ENCODE measurements around the gene GLS2.

Gene GLS2

DNA sequence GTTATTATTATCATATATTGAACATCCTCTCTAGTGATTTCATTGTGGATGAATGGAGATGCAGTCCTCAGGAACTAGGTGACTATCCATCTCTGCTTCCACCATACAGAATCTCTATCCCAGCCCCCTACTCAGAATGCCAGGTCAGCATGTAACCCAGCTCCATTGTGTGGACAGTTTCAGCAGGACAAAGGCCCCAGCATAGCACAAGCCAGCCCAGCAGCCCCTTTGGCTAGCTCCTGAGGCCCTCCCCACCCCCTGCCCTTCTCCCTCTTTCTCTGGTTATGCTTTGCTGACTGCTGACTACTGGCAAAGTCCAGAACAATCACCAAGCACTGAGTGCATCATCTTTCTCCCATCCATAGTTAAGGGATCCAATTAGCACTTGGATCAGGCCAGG, 25.4 kb downstream of the GLS2 start:
- H3K4me1 ChIP-seq (ENCODE audit: control insufficient read depth, insufficient read depth, low read length) = no peaks in the 10 kb centered on the region
- H3K9me3 ChIP-seq (ENCODE audit: control insufficient read depth, insufficient read depth, low read depth, low read length) = no peaks in the 10 kb centered on the region
- no peak for TF ChIP-seq ZNF184 (tag by site-specific recombination; IDR thresholded peaks at IDR 0.05)
- peak; percentile 47; the same call in 1 of the 2 replicates for TF ChIP-seq ZNF600 (tag by site-specific recombination; IDR thresholded peaks at IDR 0.05)
- TF ChIP-seq ZNF37A (tag by site-specific recombination; IDR thresholded peaks at IDR 0.05) = no peak
- TF ChIP-seq ZNF433 (tag by site-specific recombination; IDR thresholded peaks at IDR 0.05; ENCODE audit: low read depth) = no peak
- CTCF ChIA-PET = interaction anchor here (0.7 to 2.1 kb wide), 5 partner anchors 8 to 142 kb away, joined by 3 to 22 read pairs (median 6); partner anchors contain the start of genes MIP and TIMELESS
- no peak overlapping the region for H3K27ac ChIP-seq (ENCODE audit: extremely low read depth, low read depth, low read length)
- POLR2A ChIA-PET = interaction anchor here (0.6 kb wide), 1 partner anchor 102 kb away, joined by 3 read pairs; the partner anchor contains the start of gene STAT2
- no peaks in the 10 kb centered on the region; a peak in 1 of 3 replicates for H3K36me3 ChIP-seq (ENCODE audit: control insufficient read depth in 2 of 2, insufficient read depth in 1 of 2, low read length in 2 of 2)
- H3K4me3 ChIP-seq (ENCODE audit: low read depth, low read length) = no peak overlapping the region

DNA sequence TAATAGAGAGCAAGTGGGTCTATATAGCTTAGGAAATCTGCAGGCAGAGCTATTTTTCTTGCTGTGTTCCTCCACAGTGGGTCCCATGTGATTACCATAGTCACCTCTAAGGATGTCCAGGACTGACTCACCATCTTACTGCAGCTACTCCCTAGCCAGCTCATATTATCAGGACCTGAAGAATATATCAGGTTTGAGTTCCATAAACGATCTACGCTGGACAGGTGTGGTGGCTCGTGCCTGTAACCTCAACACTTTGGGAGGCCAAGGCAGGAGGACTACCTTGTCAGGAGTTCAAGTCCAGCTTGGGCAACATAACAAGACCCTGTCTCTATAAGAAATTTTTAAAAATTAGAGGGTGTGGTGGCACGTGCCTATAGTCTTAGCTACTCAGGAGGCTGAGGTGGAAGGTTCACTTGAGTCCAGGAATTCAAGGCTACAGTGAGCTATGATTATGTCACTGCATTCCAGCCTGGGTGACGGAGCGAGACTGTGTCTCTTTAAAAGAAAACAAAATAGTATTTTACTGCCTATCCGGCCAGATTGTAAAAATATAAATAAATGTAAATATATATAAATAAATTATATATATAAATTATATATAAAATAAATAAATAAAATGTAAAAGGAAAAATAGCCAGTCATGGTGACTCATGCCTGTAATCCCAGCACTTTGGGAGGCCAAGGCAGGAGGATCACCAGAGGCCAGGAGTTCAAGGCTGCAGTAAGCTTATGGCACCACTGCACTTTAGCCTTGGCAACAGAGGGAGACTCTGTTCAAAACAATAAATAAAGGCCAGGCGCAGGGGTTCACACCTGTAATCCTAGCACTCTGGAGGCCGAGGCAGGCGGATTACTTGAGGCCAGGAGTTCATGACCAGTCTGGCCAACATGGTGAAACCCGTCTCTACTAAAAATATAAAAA, 26.5 kb downstream of the GLS2 start:
- Histone ChIP-seq H3K36me3 (ENCODE audit: control insufficient read depth in 2 of 2, insufficient read depth in 1 of 2, low read length in 2 of 2) (no peaks in the 10 kb centered on the region; a peak in 1 of 3 replicates), H3K4me3 (ENCODE audit: low read depth, low read length) (no peak overlapping the region), H3K4me1 (ENCODE audit: control insufficient read depth, insufficient read depth, low read length) (no peaks in the 10 kb centered on the region), H3K27ac (ENCODE audit: extremely low read depth, low read depth, low read length) (no peak overlapping the region), H3K9me3 (ENCODE audit: control insufficient read depth, insufficient read depth, low read depth, low read length) (no peaks in the 10 kb centered on the region)
- ChIA-PET POLR2A (interaction anchor here (0.7 to 1.5 kb wide), 5 partner anchors 12 to 264 kb away, joined by 4 to 10 read pairs (median 6); partner anchors contain the start of genes CNPY2, STAT2 and TIMELESS), CTCF (interaction anchor here (0.6 to 2.1 kb wide), 8 partner anchors 9 to 272 kb away, joined by 3 to 11 read pairs (median 4); partner anchors contain the start of genes SMARCC2 and TIMELESS)
- TF ChIP-seq ZNF394 (tag by site-specific recombination; IDR thresholded peaks at IDR 0.05; ENCODE audit: borderline replicate concordance) (peak; percentile 63; the same call in 1 of the 2 replicates), RBAK (tag by site-specific recombination; IDR thresholded peaks at IDR 0.05) (no peak)

DNA sequence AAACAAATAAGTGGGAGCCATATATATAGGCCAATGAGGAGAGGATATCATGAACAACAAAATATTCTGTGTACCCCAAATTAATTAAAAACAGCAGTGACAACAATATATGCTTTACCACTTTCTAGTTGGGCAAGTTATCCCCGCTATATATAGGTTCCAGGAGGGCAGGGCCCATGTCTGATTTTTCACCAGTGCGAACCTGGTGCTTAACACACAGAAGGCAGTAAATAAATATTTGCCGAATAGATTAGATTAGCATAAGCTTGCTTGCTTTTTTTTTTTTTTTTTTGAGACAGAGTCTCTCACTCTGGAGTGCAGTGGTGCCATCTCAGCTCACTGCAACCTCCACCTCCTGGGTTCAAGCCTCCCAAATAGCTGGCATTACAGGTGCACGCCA, 30.1 kb downstream of the GLS2 start:
- ChIA-PET POLR2A (interaction anchor here (0.9 to 1.2 kb wide), 2 partner anchors 9 to 142 kb away, joined by 3 read pairs; partner anchors contain the start of genes CNPY2 and TIMELESS), CTCF (no interaction called here)
- no peak overlapping the region for H3K4me3 ChIP-seq (ENCODE audit: low read depth, low read length)
- H3K9me3 ChIP-seq (ENCODE audit: control insufficient read depth, insufficient read depth, low read depth, low read length) = no peaks in the 10 kb centered on the region
- H3K4me1 ChIP-seq (ENCODE audit: control insufficient read depth, insufficient read depth, low read length) = no peaks in the 10 kb centered on the region
- H3K27ac ChIP-seq (ENCODE audit: extremely low read depth, low read depth, low read length) = no peak overlapping the region
- H3K36me3 ChIP-seq (ENCODE audit: control insufficient read depth in 2 of 2, insufficient read depth in 1 of 2, low read length in 2 of 2) = no peaks in the 10 kb centered on the region; a peak in 1 of 3 replicates
- no peak for TF ChIP-seq ZNF558 (tag by site-specific recombination; IDR thresholded peaks at IDR 0.05)
- no peak for TF ChIP-seq SCRT2 (tag by site-specific recombination; IDR thresholded peaks at IDR 0.05)
- no peak for TF ChIP-seq ZNF555 (tag by site-specific recombination; conservative IDR thresholded peaks at IDR 0.05)
- TF ChIP-seq ZNF837 (tag by site-specific recombination; IDR thresholded peaks at IDR 0.05) = no peak
- TF ChIP-seq ZNF391 (tag by site-specific recombination; IDR thresholded peaks at IDR 0.05; ENCODE audit: borderline replicate concordance, low read depth) = no peak
- no peak for TF ChIP-seq ZNF423 (tag by site-specific recombination; IDR thresholded peaks at IDR 0.05)
- no peak for TF ChIP-seq BCL11B (tag by site-specific recombination; IDR thresholded peaks at IDR 0.05; ENCODE audit: low read depth)
- TF ChIP-seq REPIN1 (tag by site-specific recombination; IDR thresholded peaks at IDR 0.05; ENCODE audit: low read depth) = no peak

DNA sequence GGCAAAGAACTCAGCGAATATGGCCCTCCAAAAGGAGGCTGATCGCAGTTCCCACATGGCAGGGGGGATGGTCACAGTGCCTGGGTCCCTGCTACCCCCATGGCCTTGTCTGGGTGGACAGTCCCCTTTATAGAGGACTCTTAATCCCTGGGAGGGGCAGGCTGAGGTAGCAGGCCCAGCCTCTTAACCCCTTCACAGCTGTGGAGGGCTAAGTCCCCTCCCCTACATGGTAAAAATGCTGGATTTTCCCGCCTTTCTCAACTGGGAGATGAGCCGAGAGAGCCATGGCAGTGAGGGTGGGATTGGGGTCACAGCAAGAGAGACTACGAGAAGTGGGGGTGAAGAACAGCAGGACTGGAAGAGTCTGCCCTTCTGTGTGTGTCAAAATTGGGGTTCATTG, 33.4 kb downstream of the GLS2 start, which contains the start of gene MIP:
TSS of gene MIP (minus strand) at position 101 of the 400 bp plus-strand sequence. CDS start at position 57, 44 bp downstream.
- POLR2A ChIA-PET = no interaction called here
- H3K4me3 ChIP-seq (ENCODE audit: low read depth, low read length) = no peak within 1 kb of the TSS
- no peaks in the 10 kb centered on the region for H3K36me3 ChIP-seq (ENCODE audit: control insufficient read depth in 2 of 2, insufficient read depth in 1 of 2, low read length in 2 of 2)
- H3K4me1 ChIP-seq (ENCODE audit: control insufficient read depth, insufficient read depth, low read length) = peaks cover 3% of the 10 kb centered on the region
- TF ChIP-seq, protein P1, sequence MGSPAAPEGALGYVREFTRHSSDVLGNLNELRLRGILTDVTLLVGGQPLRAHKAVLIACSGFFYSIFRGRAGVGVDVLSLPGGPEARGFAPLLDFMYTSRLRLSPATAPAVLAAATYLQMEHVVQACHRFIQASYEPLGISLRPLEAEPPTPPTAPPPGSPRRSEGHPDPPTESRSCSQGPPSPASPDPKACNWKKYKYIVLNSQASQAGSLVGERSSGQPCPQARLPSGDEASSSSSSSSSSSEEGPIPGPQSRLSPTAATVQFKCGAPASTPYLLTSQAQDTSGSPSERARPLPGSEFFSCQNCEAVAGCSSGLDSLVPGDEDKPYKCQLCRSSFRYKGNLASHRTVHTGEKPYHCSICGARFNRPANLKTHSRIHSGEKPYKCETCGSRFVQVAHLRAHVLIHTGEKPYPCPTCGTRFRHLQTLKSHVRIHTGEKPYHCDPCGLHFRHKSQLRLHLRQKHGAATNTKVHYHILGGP (tag by site-specific recombination; IDR thresholded peaks at IDR 0.05) = no peak
- TF ChIP-seq ZNF510 (tag by site-specific recombination; IDR thresholded peaks at IDR 0.05; ENCODE audit: insufficient replicate concordance) (no peak), SP7 (tag by site-specific recombination; IDR thresholded peaks at IDR 0.05) (no peak)
- TF ChIP-seq, protein P2, sequence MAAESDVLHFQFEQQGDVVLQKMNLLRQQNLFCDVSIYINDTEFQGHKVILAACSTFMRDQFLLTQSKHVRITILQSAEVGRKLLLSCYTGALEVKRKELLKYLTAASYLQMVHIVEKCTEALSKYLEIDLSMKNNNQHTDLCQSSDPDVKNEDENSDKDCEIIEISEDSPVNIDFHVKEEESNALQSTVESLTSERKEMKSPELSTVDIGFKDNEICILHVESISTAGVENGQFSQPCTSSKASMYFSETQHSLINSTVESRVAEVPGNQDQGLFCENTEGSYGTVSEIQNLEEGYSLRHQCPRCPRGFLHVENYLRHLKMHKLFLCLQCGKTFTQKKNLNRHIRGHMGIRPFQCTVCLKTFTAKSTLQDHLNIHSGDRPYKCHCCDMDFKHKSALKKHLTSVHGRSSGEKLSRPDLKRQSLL (tag by site-specific recombination; IDR thresholded peaks at IDR 0.05) = no peak
- TF ChIP-seq, protein P3, sequence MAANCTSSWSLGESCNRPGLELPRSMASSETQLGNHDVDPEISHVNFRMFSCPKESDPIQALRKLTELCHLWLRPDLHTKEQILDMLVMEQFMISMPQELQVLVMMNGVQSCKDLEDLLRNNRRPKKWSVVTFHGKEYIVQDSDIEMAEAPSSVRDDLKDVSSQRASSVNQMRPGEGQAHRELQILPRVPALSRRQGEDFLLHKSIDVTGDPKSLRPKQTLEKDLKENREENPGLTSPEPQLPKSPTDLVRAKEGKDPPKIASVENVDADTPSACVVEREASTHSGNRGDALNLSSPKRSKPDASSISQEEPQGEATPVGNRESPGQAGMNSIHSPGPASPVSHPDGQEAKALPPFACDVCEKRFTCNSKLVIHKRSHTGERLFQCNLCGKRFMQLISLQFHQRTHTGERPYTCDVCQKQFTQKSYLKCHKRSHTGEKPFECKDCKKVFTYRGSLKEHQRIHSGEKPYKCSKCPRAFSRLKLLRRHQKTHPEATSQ (tag by site-specific recombination; IDR thresholded peaks at IDR 0.05) = no peak
- no peaks in the 10 kb centered on the region for H3K9me3 ChIP-seq (ENCODE audit: control insufficient read depth, insufficient read depth, low read depth, low read length)
- CTCF ChIA-PET = interaction anchor here (3.8 kb wide), 1 partner anchor 9 kb away, joined by 22 read pairs; no protein-coding TSS in a partner anchor
- no peak within 1 kb of the TSS for H3K27ac ChIP-seq (ENCODE audit: extremely low read depth, low read depth, low read length)
